GM18858 (cell line): Measurements from ENCODE around the gene ANO6.
"Not testable (repeated sequence)": the region's sequence is repeated elsewhere in the genome, so short reads cannot be mapped to it uniquely, and the experiment has no call there.

Experiments
- ATAC-seq: cut with Tn5 transposase; IDR thresholded peaks from one replicate; pipeline ENCODE4 v1.9.1; 2021; ENCODE audit not compliant: unreplicated experiment

Gene ANO6

GRCh38 chr12:45304514-45305178 lies 88.8 kb downstream of the ANO6 start:
- no peak for ATAC-seq

DNA sequence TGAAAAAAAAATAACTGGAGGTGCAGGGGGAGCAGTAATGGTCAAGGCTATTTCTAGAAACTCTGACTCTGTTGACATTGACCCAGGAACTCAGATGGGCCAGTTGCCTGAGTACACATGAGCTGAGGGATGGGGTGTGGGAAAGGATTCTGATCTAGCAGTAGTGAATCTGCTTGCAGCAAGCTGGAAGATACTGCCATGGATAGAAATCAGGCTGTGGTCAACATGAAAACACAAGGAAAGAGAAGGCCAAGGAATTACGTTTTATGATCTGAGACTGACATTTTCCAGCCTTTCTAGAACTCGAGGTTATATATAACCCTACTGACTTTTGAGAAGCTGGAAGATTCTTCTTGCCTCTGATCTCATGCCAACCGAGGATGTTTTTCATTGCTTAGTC lies 90.0 kb downstream of the ANO6 start:
- no peak for ATAC-seq

DNA sequence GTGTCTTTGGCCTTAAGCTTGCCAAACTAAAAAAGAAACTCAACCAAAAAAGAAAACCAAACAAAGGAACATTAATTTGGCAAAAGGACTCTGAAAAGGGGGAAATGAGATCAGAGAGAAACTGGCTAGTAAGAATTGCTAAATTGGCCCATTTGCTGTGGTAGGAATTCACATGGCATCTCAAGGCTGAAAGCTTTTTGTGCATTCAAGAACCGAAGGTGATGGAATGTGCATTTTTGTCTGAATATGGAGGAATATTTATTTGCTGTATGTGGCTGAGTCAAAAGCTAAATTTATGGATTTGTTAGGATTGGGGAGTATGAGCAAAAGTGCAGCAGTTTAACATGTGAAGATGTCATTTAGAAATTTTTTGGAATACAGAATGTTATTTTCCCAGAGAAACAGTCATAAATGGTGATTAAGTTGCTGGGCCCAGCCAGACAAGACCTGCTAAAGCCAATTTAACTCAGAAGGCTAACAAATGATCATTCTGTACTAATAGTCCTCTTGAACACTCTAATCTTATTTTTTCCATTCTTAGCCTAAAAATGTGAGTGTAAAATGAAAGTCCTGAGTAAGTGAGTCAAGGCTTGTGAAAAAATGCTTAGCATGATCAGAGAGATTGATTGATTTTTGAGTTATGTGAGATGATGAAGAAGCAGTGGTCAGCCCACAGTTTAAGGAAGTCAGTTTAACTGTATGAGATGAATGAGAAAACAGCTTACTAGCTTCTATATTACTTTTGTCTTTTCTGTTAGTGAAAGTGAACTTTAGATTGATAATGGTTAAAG lies 94.1 kb downstream of the ANO6 start:
- no peak for ATAC-seq

DNA sequence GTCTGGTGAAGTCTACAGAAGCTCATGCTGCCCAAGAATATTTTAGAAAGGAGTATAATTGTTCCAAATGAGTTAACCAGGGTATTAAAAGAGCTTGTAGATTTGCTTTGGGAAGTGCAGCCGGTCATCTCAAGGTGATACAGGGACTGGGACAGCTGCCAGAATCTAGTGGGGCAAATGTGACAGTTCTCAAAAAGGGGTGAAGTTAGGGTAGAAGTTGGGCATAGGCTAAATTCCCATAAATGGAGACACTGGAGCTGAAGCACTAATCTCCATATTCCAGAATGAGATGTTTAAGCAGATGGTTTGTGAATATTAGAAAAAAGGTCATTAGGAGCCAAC lies 94.7 kb downstream of the ANO6 start:
- ATAC-seq: no peak

DNA sequence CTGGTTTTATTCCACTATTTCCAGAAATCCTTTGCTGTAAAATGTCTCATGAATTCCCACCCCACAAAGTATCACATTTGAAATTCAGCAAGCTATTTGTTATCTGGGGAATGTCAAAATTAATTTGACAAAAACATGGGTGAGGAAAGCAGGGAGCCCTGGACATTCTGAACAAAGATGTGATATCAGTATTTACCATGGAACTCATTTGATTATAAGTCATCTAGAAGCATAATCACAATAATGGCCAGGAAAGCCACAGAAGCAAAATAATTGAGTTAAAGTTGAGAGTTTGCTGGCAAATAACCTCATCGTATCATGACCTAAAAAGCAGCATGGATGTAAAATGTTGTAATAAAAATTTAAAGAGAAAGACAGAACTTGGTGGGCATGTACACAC lies 96.1 kb downstream of the ANO6 start:
- ATAC-seq: no peak

GRCh38 chr12:45314770-45315169 lies 98.9 kb downstream of the ANO6 start:
- no peak for ATAC-seq

DNA sequence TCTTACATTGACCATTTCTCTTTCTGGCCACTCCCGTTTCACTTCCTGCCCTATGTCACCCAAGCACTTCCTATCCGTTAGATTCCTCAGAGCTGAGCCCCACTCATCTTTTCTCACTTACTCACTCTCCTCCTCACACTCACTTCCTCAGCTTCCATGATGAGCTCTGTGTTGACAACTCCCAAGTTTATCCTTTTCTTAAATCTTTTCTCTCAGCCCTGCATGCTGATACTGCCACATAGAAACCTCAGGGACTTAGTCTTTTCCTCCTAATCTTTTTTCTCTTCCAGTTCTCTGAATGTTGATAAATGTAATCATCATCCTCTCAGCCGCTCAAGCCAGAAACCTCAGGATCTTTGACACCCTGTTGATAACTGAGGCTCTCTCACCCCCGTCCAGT lies 99.6 kb downstream of the ANO6 start:
- ATAC-seq: no peak

DNA sequence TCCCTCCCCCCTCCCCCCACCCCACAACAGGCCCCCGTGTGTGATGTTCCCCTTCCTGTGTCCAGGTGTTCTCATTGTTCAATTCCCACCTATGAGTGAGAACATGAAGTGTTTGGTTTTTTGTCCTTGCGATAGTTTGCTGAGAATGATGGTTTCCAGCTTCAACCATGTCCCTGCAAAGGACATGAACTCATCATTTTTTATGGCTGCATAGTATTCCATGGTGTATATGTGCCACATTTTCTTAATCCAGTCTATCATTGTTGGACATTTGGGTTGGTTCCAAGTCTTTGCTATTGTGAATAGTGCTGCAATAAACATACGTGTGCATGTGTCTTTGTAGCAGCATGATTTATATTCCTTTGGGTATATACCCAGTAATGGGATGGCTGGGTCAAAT lies 101.4 kb downstream of the ANO6 start:
- ATAC-seq: not testable (repeated sequence)

DNA sequence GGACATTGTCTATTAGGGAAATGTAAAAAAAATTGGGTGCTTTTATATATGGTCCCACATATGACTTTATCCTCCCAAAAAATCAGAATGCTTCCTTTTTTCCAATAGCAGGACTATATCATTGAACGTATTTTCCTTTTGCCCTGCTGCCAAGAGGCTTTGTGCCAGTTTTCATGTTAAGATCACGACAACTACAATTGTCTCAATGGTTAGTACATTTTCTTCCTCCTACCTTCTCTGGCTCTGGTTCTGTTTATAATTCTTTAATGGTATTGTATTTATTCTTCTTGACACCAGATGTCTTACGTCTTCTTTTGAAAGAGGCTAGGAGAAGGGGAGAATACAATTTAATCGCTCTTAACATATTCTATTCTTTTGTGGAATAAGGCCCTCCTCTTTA lies 106.9 kb downstream of the ANO6 start:
- no peak for ATAC-seq

DNA sequence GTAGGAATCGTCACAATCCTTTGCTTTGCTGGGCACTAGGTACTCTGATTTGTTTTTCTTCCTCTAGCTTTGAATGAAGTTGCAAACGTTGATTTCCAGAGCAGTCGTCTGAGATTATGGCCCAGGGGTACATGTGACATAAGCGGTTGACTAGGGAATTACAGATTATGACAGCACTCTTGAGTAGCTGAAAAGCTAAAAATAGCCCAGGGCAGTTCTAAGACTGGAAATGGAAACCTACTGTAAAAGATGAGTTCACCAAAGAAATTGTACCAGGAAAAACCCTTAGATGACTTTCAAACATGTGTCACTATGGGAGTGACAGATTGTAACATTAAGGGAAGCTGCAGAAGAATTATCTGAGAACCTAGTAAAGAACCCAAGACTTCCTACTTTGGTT lies 108.5 kb downstream of the ANO6 start:
- no peak for ATAC-seq

GRCh38 chr12:45326358-45326975 lies 110.6 kb downstream of the ANO6 start:
- ATAC-seq: no peak

GRCh38 chr12:45327823-45328383 lies 112.0 kb downstream of the ANO6 start:
- ATAC-seq: no peak

GRCh38 chr12:45329238-45329637 lies 113.3 kb downstream of the ANO6 start:
- no peak for ATAC-seq

DNA sequence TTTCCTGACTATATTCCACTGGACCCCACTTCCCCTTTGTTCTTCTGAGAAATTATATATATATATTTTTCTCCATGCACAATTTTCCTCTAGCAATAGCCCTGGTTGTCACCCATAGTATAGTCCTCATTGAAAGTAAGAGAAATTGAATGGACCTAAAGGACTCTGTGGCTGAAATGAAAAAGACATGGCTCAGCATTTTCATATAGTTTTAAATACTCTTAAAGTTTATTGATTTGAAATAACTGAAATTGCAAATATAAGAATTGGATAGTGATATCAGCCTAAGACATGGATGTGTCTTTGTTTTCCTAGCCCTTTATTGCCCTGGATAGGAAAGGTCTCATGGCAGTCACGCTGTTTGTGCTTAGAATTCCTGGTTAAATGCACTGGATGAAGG lies 113.8 kb downstream of the ANO6 start:
- no peak for ATAC-seq

- no peak for ATAC-seq
Measured at GRCh38 chr12:45331552-45331951, 115.7 kb downstream of the ANO6 start.

DNA sequence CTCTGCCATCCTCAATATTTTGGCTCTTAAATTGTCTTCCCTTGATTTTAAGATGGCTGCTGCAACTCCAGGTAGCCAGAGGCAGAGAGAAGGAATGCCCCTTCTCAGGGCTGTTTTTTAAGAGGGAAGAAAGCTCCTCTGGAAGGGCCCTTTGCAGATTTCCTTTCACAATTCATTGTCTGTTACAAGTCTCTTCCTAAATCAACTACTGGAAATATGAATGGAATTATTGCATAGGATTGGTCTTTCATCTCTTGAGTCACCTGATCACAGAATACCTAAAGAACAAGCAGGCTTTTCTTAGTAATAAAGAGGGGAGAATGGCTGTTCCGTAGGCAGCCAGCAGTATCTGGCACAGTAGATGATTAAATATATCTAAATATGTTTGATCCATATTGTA lies 118.5 kb downstream of the ANO6 start:
- no peak for ATAC-seq

- no peak for ATAC-seq
Measured at GRCh38 chr12:45336331-45336730, 120.4 kb downstream of the ANO6 start.

DNA sequence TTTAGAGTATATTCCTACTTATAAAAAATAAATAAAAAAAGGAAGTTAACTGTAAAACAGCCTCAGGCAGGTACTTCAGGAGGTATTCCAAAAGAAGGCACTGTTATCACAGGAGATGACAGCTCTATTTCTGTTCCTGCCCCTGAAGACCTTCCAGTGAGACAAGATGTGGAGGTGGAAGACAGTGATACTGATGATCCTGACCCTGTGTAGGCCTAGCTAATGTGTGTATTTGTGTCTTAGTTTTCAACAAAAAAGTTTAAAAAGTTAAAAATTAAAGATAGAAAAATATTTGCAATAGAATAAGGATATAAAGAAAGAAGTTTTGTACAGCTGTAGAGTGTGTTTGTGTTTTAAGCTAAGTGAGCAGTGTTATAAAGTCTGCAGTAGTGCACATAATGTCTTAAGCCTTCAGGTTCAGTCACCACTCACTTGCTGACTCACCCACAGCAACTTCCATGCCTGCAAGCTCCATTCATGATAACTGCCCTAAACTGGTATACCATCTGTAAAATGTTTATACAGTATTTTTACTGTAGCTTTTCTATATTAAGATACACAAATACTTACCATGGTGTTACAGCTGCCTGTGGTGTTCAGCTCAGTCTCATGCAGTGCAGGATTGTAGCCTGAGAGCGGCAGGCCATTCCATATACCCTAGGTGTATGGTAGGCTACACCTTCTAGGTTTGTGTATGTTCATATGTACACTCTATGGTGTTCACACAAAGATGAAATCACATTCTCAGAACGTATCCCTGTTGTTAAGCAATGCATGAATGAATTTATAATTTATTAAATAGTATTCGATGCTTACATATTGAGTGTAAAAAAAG lies 121.1 kb downstream of the ANO6 start:
- ATAC-seq: no peak

GRCh38 chr12:45337835-45338234 lies 121.9 kb downstream of the ANO6 start:
- no peak for ATAC-seq

- no peak for ATAC-seq
Measured at GRCh38 chr12:45338272-45338671, 122.4 kb downstream of the ANO6 start.

DNA sequence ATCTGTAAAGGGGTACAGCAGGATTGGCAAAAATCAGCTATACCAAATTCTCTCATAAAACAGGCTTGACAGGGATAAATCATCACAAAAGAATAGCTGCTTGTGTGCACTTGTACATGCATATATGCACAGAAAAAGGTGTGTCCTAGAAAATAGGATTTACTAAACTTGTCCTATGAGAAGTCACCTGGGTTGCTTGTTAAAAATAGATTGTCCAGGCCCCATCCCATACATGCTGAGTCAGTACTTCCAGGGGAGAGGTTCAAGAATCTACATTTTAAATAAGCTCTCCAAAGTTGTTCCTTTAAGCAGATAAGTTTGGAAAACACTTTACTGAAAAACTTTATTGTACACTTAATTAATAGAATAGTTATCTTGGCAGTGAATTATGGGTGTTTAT lies 123.1 kb downstream of the ANO6 start:
- ATAC-seq: no peak
